Body of pancreas (tissue), 4 donors: ENCODE data around the gene IER5.

Source experiments
- POLR2A ChIP-seq, 3 donors: fragments of 450-650 bp; IDR thresholded peaks; one replicate each; pipeline ENCODE4 v1.6.1; 2016; ENCODE audit warnings: antibody characterized with exemption in 3 of 3, mild to moderate bottlenecking in 2 of 3
- TF ChIP-seq, protein P1 (sequence below), 7 experiments: fragments of 450-650 bp in 4 of 7; fragments of 200-600 bp in 3 of 7; sonication (generic) in 3 of 7; IDR thresholded peaks; one replicate each; pipeline ENCODE4 v1.5.1; 2016 to 2019; ENCODE audit warnings: antibody characterized with exemption in 7 of 7

- TF ChIP-seq POLR2A (IDR thresholded peaks at IDR 0.05) = no peak
- TF ChIP-seq, protein P1, sequence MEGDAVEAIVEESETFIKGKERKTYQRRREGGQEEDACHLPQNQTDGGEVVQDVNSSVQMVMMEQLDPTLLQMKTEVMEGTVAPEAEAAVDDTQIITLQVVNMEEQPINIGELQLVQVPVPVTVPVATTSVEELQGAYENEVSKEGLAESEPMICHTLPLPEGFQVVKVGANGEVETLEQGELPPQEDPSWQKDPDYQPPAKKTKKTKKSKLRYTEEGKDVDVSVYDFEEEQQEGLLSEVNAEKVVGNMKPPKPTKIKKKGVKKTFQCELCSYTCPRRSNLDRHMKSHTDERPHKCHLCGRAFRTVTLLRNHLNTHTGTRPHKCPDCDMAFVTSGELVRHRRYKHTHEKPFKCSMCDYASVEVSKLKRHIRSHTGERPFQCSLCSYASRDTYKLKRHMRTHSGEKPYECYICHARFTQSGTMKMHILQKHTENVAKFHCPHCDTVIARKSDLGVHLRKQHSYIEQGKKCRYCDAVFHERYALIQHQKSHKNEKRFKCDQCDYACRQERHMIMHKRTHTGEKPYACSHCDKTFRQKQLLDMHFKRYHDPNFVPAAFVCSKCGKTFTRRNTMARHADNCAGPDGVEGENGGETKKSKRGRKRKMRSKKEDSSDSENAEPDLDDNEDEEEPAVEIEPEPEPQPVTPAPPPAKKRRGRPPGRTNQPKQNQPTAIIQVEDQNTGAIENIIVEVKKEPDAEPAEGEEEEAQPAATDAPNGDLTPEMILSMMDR (IDR thresholded peaks at IDR 0.05) = no peak
Observed at GRCh38 chr1:181057079-181057478, 31.4 kb upstream of the IER5 start.
